Activated CD8-positive, alpha-beta memory T cell treated with anti-CD3 and anti-CD28 coated beads for 4 hours (primary cell): ENCODE results near the gene SUB1.
"Not testable (repeated sequence)": the region's sequence is repeated elsewhere in the genome, so short reads cannot be mapped to it uniquely, and the experiment has no call there.

Experiments
- DNase-seq, 2 donors: peaks; one replicate each; pipeline ENCODE4 v3.0.0-alpha.2; 2020; ENCODE audit warnings: low read depth in 2 of 2

SUB1 gene

DNA sequence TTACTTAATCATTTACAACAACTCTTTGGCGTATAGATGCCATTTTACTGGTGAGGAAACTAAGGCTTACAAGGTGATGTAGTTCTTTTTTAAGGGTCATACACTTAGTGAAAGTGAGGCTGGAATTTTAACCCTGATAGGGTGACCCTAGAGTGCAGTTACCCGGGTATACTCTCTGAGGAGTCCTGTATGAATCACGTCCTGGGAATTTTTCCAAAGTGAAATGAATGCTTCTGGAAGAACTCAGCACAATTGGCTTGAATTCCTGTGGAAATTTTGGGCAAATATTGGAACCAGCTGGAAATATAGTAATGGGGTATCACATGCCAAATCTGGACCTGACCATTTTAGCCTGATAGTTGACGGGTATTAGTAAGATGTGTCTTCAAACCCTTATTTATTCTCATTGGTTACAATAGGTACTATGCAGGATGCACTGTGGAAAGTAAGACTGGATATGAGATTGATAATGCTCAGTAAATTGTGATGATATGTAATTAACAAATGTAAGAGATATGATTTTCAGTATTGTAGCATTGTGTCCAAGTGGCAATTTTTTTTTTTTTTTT is 14.8 kb downstream of the SUB1 start:
- DNase-seq: no peak

DNA sequence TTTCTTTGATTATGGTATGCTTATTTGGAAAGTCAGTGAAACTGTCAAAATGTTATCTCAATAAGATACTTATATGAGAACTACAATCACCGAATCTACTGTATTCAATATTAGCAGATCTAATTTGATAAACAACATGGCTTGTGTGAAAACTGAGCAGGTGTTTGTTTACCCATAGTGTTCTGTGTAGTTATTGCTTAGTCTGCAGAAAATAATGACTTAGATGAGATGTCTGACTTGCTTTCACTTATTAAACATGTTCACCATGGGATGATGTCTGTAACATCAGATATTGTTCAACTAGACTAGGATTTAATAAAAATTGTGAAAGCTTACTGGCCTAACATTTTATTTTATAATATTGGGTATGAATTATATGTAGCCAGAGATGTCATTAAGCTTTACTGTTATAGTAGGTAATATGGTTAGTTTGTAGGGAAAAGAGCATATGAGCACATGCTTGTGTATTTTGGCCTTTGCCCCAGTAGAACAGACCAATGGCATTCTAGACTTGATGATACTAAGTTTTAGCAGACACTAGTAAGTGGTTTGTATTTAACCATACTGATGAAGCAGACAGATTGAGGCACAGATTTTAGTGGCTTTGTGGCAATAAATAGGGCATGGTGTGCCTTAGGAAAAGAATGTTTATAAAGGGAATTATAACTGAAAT is 16.4 kb downstream of the SUB1 start:
- DNase-seq: no peak

DNA sequence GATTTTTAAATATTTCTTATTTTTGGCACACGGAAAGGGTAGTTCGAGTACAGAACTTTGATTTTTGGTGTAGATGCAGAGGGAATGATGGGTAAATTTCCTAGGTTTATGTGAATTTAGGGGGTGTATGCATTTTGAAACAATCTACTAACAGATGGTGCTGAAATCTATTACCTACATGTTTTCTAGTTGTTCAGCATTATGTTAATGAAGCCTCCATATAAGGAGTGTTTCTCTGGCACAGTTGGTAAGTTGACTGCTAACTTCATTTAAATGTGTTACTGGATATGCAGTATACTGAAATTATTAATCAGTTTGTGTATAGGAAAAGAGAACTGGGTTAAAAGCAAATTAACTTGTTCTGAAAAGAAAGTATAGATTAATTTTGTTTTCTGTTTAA is 17.5 kb downstream of the SUB1 start:
- DNase-seq: no peak

DNA sequence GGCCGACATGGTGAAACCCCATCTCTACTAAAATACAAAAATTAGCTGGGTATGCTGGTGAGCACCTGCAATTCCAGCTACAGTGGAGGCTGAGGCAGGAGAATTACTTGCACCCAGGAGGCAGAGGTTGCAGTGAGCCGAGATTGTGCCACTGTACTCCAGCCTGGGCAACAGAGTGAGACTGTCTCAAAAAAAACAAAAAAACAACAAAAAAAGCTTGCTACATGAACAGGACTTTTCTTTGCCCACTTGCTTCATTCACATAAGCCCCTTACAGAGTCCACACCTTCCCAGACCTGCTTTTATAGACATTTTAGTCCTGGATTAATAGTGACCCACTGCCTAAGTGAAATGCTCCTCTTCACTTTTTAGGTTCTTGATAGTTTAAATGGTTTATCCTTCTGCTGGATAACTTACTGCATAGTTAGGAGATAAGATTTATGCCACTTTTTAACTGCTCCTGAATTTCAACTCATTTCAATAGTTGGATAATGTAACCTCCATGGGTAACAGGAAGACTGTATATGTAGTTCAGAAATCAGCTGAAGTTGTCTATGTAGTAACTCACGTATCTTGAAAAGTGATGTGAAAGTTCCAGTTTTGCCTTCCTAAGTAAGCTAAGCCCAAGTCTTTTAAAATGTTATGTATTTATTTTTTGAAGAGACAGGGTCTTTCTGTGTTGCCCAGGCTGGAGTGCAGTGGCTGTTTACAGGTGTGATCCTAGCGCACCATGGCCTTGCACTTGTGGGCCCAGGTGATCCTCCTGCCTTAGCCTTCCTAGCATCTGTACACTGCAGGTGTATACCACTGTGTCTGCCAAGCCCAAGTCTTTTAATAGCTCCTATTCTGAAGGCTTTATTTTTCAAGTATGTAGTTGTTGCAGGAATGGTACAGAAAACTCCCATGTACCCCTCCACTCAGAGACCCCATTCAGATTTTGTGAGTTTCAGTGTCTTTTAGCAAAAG is 19.7 kb downstream of the SUB1 start:
- no peak for DNase-seq

DNA sequence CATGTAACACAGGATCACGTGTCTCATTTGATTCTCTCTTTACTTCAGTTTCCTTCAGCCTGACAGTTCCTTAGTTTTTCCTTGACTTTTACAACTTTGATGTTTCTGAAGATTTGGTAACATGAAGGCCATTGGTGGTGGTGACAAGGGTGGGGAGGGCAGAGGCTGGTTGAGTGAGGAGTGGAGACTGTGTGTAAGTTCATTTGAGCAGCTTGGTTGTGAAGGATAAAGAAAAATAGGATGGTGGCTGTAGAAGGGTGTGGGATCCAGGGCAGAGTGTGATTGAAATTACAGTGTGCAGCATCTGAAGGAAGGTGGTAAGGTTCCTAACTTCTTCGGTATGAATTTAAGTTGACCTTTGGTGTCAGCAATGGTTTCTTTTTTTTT is 20.4 kb downstream of the SUB1 start:
- no peak for DNase-seq

DNA sequence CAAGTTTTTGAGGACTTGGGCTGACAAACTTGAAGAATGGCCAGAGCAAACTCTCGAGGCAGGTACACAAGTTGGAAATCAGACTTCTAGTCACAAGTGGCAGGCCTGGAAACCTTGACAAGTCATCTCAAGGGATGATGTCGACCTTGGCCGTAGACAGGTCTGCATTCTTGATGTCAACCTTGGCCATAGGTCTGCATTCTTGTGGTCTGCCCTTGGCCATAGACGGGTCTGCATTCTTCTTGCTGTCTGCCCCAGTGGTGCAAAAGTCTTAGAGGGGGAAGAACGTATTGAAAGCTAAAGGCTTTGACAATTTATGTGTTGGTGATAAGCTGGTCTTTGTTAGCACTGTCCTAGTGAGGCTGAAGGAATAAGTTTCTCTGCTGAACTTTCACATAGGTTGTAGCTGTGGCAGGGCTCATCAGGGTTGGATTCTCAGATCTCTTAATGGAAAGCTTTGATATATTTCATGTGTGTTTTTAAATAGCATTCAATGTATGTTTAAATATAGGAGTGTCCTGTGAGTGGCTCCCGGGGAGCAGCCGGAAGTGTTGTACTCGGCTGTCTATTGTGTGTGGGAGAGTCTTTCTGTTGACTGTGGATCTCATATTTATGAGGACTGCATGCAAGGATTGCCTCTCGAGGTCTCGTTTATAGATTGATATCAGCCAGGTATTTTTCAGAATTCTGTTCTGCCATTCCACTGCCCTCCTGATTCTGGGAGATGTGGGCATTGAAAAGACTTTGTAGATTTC is 27.0 kb downstream of the SUB1 start:
- DNase-seq: no peak

DNA sequence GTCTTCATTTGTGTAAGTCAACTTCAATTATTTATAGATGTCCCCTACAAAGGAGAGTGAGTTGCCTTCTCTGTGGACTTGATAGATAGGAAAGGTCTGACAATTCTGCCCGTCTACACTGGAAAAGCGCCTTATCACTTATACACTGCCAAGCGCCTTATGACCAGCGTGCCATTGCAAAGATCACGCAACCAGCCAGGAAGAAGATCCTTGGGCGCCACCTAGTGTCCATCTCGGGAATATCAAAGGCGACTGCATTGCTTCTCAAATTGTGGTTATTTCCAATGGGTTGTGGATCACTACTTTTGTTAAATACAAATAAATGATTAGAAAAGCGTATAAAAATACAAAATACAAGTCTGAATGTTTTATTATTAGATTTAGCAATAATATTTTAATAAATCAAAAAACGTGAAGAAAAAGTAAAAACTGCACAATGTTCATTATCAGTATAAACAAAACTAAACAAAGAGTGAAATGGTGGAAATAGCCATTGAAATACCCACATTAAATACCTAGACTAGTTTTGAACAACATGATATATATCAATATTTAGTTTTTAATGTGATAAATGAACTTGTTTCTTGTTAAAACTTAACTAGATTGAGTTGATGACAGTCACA is 27.8 kb downstream of the SUB1 start:
- DNase-seq: peak; percentile 66 to 70

DNA sequence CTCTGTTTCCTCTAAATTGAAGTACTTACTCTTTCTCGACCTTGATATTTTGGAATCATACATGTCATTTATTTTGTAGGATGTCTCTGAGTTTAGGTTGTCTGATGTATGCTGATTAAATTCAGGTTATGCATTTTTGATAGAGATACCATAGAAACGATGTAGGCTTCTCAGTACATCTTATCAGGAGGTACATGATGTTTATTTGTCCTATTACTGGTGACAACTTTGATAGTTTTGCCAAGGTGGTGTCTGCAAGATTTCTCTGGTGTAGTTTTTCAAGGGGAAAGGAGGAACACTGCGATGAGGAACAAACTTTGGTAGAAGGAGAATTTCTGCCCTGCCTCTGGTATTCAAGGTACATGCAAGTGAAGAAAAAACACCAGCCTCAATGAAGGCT is 29.9 kb downstream of the SUB1 start:
- no peak for DNase-seq

DNA sequence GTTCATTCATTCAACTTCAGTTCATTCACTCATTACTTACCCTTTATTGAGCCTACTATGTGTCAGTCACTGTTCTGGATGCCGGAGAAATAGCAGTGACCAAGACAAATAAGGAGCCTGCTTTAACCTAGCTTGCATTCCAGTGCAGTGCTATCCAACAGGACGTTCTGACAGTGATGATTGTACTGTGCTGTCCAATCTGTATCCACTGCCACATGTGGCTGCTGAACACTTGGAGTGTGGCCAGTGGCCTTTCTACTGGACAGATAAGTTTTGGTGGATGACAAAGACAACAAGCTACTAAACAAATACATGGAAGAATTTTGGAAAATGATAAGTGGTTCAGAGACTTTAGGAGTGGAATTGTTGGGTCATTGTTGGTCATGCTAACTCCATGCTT is 33.6 kb downstream of the SUB1 start:
- no peak for DNase-seq

DNA sequence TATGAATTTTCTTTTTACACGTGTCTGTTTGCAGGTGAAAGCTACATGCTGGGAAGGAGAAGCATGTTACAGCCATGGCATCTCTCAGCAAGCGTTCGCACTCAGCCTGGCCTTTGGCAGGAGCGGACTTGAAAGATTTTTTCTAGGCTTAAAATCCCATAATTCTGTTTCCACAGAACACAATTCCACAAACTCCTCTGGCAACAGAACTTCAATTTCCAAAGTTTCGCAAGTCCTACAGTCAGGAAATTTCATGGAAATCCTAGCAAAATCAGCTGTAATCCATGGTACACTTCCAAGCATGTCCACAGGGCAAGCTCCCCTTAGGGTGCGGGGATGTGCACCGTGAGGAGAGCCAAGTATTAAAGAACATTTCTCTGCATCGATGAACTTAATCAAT is 35.9 kb downstream of the SUB1 start:
- no peak for DNase-seq

DNA sequence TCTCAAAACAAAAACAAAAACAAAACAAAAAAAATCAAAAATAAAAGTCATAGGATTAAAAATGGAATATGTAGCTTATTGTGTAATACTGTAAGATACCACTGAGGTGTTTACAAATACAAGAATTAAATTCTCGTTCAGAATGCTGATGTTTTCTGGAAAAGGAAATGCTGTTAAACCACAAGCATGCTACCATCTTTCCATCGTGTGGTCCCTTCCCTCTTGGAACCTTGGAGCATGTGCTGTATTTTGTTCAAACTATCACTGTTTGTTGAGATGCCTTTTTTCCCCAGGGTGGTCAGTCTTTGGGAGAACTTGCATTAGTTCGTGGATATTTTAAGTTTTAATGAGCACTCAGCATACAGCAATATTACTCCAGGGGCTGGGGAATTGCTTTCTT is 39.7 kb downstream of the SUB1 start:
- DNase-seq: no peak

DNA sequence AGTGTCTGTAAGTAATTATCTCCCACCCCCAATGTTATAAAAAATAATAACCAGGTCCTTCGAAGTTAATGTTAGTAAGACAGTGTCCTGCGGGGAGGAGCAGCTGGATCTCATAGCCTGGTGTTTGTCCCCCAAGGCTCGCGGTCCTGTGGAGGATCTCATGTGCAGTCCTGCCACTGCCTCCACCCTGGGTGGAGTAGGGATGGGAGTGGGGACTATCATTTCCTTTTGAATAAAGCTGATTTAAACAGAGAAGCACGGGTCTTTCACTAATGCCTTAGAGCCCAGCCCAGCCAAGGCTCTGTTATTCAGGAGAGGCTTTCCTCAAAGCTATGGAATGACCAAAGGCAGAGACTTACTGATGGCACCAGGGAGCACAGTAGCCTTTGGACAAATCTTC is 40.2 kb downstream of the SUB1 start:
- DNase-seq: no peak

DNA sequence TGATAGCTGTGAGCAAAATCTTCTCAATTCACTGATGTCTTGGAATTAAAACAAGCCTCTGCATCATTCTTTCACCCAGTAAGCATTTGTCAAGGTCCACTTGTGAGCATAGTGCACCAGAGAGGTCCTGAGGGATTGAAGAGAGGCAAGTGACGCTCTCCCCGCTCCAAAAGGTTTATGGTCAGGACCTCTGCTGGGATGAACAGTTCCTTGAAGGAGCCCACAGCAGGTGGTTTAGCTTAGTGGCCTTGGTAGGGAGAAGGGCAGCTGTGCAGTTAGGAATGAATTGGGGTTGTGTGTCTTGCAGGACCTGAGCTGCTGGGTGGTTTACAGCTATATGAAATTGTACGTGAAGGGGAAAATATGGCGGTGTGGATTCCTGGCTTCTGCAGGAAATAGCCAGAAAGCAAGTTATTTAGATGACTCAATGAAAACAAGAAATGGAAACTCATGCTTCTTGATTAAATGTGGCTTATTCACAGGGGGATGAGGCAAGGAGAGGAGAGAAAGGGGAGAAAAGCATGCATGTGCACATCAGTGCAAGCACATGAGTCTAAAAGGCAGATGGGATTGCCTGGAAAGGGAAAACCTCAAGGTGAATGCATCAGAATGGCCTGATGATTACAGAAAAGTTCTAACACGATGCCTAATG is 42.0 kb downstream of the SUB1 start:
- DNase-seq: no peak

DNA sequence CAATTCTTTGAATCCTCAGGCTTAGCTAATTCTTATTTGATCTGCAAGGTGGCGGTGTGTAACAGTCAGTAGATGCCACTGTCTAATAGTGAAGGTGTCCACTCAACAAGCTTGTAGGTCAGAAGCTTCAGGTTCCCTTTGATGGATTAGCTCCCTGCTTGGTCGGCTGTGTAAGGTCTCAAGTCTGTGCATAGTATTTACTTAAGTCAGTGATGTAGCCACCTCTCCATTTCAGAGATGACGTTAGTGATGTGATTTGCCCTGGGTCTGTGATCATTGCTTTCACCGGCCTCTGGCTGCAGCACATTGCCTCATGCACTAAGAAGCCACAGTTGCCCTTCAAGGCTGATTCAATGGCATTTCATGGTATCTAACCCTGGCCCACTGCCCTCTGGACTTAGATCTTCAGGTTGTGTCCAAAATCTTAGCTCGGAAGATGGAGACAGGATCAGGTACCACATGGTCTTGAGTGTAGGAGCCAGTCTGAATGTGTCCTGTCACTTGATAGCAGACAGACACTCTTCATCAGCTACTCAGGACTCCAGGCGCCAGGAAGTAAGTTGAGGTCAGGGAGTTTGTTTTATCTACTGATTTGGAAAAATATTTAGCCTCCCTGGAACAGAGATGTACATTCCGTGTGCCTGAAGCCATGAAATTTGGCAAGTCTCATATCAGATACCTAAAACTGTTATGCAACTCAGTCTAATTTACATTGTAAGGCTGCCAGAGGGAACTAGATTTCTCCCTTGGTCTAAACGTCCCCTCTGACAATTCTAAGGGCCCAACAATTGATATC is 42.9 kb downstream of the SUB1 start:
- no peak for DNase-seq

DNA sequence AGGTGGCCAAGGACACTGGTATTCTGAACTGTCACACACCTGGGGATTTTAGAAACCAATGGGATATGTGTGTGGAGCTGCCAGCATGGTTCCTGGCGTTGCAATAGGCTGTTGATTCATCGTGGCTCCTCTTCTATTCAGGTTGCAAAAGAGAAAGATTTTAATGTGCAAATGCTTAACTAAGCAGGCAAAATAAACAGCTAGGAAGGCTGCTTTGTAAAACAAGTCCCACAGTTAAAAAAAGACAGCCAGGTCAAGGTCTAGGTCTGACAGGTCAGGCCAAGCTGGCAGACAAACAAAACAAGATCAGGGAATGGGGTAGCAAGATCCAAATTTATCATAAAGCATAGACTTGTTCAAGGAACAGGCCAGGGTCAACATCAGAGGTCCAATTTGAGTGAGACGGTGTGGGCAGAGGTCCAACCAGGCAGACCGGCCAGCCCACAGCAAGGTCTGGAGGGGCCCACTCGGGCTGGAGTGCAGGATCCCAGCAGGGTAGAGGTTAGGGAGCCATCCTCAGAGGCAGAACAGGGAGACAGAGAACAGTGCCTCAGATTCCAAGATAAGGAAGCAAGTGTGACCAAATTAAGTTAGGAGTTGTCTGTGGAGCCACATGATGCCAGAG is 45.6 kb downstream of the SUB1 start:
- no peak for DNase-seq

DNA sequence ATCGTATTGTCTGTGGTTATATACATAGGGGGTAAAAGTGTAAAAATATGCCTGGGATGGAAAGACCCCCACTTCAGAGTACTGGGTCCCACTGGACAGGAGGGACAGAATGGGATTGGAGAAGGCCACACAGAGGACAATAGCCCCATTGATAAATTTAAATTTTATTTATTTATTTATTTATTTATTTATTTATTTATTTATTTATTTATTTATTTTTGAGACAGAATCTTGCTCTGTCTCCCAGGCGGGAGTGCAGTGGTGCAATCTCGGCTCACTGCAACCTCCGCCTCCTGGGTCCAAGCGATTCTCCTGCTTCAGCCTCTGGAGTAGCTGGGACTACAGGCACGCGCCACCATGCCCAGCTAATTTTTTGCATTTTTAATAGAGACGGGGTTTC is 47.7 kb downstream of the SUB1 start:
- not testable (repeated sequence) for DNase-seq

DNA sequence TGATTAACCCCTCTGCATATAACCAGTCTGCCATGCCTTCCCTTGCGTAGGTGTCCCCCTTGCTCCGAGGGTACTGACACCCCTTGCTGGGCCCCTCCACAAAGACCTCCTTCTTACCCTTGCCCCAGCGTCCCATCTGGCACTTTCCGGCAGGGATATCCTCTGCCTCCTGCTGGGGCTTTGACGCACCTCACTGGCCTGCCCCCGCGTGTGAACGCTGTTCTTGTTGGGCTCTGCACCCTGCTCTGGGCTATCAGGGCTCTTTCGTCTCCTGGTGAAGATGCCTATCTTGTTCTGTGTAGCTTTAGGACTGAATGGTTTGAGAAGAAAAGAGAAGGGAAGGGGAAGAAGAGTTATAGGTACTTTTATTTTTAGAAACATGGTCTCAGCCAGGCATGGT is 53.0 kb downstream of the SUB1 start:
- DNase-seq: no peak

DNA sequence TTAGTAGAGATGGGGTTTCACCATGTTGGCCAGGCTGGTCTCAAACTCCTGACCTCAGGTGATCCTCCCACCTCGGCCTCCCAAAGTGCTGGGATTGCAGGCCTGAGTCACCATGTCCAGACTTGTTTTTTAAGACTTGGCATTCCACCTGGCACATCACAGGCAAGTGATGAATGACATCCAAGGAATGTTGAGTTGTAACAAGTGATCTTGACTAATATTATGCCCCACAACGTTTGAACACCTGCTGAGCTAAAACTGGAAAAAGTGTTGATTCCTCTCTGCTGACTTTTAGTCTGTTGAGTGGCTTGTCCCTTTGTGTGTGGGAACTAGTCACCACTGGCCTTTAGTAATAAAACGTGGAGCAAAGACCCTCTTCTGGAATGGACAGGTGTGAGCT is 54.6 kb downstream of the SUB1 start:
- no peak for DNase-seq

DNA sequence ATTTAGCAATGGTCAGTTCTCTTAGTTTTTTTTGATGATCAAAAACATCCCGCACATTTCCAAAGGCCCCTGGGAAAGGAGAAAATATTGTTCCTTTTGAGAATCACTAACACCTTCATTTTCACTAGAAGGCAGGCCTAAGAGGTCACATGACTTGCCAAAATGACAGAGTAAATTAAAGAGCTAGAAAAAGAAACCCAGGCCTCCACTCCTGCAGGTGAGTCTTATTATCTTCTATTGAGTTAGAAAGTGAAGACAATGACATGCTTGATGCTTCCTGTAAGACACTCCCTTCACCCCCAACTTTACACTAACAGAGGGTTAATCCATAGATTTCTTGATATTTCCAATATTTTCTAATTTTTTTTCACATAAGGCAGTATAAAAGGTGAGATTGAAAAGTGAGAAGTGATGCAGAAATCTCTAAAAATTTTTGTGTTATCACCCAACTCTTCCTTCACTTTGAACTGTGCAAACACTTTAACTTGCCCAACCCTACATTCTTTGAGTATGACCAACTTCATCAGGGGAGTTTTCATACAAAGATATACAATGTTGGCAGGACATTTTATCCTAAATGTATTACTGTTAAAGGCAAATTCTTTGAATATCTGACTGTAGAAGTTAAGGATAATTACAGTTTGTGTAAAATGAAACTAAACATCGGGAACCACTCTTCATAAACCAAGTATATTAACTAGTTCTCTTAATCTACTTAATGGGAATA is 57.1 kb downstream of the SUB1 start:
- no peak for DNase-seq
